Measurements from ENCODE around the gene ST6GALNAC4. TPM values are rescaled to one million over a fixed set of nuclear protein-coding genes. Genes with fewer than 3 reads are reported as not detected.

Gene ST6GALNAC4
- total and polyA plus RNA-seq, 9 of the 15 experiments (the other 6 are each of a cell fraction or from before 2014, with no cell fraction given) = 2.6 to 43.1 (median 15.4) TPM

DNA sequence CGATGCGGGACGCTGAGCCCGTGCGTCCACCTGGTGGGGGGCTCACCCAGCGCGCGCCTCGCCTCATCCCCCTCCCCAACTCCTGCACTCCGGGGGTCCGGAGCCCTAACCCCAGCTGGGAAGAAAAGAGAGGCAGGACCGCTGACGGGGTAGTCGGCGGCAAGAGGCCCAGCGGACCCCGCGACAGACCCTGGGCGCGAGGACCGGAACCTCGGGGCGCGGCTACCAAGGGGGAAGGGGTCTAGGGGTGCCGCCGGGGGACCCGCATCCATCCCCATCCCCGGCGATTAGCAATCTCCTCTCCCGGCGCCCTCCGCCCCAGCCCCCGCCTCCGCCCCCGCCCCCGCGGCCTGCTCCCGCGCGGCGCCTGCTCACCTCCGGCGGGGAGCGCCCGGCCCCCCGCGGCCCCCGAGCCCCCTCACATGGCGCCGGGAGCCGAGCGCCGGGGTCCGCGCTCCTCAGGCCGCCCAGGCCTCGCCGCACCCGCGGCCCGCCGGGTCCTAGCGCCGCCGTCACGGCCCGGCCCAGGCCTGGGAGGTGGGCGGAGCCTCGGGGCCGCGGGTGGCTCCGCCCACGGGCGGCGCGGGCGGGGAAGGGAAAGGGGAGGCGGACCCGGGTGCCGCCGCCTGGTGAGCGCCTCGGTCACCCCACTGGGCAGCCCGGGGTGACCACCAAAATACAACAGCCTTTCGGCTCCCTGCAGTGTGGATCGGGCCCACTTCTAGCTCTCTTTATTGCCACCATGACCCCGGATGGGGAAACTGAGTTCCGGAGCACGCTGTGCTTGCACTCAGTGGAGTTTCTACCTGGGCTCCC is 17.5 kb downstream of the ST6GALNAC4 start, which contains the start of gene ST6GALNAC6 (continued):
- TF ChIP-seq CBX5 (IDR thresholded peaks at IDR 0.05; ENCODE audit: borderline replicate concordance, low read depth) = no peak
- TF ChIP-seq KDM5B (IDR thresholded peaks at IDR 0.05; ENCODE audit: insufficient replicate concordance, low read depth, low read length) = peak; percentile 42
- no peak for TF ChIP-seq POLR2H (tag; IDR thresholded peaks at IDR 0.05; ENCODE audit: low read depth)
- TF ChIP-seq FOXM1 (IDR thresholded peaks at IDR 0.05; ENCODE audit: low read depth) = no peak
- TF ChIP-seq FOXM1 (CRISPR knock-in tag; IDR thresholded peaks at IDR 0.05; ENCODE audit: low read depth) = no peak
- TF ChIP-seq SMARCE1 (IDR thresholded peaks at IDR 0.05) = no peak
- TF ChIP-seq, protein P1, sequence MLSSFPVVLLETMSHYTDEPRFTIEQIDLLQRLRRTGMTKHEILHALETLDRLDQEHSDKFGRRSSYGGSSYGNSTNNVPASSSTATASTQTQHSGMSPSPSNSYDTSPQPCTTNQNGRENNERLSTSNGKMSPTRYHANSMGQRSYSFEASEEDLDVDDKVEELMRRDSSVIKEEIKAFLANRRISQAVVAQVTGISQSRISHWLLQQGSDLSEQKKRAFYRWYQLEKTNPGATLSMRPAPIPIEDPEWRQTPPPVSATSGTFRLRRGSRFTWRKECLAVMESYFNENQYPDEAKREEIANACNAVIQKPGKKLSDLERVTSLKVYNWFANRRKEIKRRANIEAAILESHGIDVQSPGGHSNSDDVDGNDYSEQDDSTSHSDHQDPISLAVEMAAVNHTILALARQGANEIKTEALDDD (IDR thresholded peaks at IDR 0.05) = no peak
- TF ChIP-seq TAF1 (IDR thresholded peaks at IDR 0.05; ENCODE audit: control insufficient read depth, extremely low read depth, insufficient read depth, low read length, severe bottlenecking) = peak; percentile 38
- TF ChIP-seq, protein P2, sequence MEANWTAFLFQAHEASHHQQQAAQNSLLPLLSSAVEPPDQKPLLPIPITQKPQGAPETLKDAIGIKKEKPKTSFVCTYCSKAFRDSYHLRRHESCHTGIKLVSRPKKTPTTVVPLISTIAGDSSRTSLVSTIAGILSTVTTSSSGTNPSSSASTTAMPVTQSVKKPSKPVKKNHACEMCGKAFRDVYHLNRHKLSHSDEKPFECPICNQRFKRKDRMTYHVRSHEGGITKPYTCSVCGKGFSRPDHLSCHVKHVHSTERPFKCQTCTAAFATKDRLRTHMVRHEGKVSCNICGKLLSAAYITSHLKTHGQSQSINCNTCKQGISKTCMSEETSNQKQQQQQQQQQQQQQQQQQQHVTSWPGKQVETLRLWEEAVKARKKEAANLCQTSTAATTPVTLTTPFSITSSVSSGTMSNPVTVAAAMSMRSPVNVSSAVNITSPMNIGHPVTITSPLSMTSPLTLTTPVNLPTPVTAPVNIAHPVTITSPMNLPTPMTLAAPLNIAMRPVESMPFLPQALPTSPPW (CRISPR knock-in tag; IDR thresholded peaks at IDR 0.05) = peak; percentile 80
- TF ChIP-seq BRD9 (IDR thresholded peaks at IDR 0.05; ENCODE audit: low read depth, partially characterized antibody) = no peak
- no peak for TF ChIP-seq TAF7 (tag; IDR thresholded peaks at IDR 0.05)
- no peak for TF ChIP-seq BMI1 (IDR thresholded peaks at IDR 0.05; ENCODE audit: low read length)
- TF ChIP-seq ZNF263 (CRISPR knock-in tag; IDR thresholded peaks at IDR 0.05; ENCODE audit: borderline replicate concordance) = no peak
- no peak for TF ChIP-seq U2AF1 (optimal IDR thresholded peaks at IDR 0.05; ENCODE audit: low read depth, low read length)
- TF ChIP-seq, protein P3, sequence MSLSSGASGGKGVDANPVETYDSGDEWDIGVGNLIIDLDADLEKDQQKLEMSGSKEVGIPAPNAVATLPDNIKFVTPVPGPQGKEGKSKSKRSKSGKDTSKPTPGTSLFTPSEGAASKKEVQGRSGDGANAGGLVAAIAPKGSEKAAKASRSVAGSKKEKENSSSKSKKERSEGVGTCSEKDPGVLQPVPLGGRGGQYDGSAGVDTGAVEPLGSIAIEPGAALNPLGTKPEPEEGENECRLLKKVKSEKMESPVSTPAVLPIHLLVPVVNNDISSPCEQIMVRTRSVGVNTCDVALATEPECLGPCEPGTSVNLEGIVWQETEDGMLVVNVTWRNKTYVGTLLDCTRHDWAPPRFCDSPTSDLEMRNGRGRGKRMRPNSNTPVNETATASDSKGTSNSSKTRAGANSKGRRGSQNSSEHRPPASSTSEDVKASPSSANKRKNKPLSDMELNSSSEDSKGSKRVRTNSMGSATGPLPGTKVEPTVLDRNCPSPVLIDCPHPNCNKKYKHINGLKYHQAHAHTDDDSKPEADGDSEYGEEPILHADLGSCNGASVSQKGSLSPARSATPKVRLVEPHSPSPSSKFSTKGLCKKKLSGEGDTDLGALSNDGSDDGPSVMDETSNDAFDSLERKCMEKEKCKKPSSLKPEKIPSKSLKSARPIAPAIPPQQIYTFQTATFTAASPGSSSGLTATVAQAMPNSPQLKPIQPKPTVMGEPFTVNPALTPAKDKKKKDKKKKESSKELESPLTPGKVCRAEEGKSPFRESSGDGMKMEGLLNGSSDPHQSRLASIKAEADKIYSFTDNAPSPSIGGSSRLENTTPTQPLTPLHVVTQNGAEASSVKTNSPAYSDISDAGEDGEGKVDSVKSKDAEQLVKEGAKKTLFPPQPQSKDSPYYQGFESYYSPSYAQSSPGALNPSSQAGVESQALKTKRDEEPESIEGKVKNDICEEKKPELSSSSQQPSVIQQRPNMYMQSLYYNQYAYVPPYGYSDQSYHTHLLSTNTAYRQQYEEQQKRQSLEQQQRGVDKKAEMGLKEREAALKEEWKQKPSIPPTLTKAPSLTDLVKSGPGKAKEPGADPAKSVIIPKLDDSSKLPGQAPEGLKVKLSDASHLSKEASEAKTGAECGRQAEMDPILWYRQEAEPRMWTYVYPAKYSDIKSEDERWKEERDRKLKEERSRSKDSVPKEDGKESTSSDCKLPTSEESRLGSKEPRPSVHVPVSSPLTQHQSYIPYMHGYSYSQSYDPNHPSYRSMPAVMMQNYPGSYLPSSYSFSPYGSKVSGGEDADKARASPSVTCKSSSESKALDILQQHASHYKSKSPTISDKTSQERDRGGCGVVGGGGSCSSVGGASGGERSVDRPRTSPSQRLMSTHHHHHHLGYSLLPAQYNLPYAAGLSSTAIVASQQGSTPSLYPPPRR (CRISPR knock-in tag; IDR thresholded peaks at IDR 0.05; ENCODE audit: borderline replicate concordance) = no peak
- TF ChIP-seq, protein P4, sequence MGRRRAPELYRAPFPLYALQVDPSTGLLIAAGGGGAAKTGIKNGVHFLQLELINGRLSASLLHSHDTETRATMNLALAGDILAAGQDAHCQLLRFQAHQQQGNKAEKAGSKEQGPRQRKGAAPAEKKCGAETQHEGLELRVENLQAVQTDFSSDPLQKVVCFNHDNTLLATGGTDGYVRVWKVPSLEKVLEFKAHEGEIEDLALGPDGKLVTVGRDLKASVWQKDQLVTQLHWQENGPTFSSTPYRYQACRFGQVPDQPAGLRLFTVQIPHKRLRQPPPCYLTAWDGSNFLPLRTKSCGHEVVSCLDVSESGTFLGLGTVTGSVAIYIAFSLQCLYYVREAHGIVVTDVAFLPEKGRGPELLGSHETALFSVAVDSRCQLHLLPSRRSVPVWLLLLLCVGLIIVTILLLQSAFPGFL (CRISPR knock-in tag; IDR thresholded peaks at IDR 0.05) = no peak
- TF ChIP-seq ZNF316 (IDR thresholded peaks at IDR 0.05) = no peak
- TF ChIP-seq, protein P5, sequence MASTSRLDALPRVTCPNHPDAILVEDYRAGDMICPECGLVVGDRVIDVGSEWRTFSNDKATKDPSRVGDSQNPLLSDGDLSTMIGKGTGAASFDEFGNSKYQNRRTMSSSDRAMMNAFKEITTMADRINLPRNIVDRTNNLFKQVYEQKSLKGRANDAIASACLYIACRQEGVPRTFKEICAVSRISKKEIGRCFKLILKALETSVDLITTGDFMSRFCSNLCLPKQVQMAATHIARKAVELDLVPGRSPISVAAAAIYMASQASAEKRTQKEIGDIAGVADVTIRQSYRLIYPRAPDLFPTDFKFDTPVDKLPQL (IDR thresholded peaks at IDR 0.05; ENCODE audit: extremely low read depth, insufficient read length) = no peak
